ENCODE data around the gene ADARB1. TPM values are rescaled to one million over a fixed set of nuclear protein-coding genes. Genes with fewer than 3 reads are reported as not detected.

The ADARB1 gene
- total and polyA plus RNA-seq, 2 experiments from 2014 or later, result 4.8 to 14.8 TPM

DNA sequence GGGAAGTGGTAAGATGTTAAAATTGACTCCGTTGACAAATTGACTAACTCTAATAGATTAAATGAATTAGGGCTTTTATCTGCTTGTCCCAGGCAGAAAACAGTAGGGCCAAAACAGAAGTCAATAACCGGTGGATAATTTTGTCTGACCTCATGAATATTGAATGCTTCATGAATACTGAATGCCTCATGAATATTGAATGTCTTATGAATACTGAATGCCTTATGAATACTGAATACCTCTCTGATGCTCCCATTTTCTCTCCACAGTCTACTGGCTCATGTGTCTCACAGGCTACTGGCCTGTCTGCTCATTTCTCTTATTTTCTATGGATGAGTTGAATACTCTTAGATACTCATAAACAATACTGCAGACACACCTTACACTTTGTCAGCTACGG is 157.3 kb downstream of the ADARB1 start:
- H3K4me1 ChIP-seq (ENCODE audit: insufficient read depth), result no peaks in the 10 kb centered on the region
- H3K9me2 ChIP-seq (ENCODE audit: insufficient read depth), result no peaks in the 10 kb centered on the region
- no peak overlapping the region for H3K27ac ChIP-seq (ENCODE audit: low read depth)
- no peaks in the 10 kb centered on the region for H4K20me1 ChIP-seq (replicated peaks; ENCODE audit: insufficient read depth)
- no peak overlapping the region for H3K4me2 ChIP-seq
- TF ChIP-seq JUNB (IDR thresholded peaks at IDR 0.05; ENCODE audit: unreplicated experiment) (no peak), EZH2phosphoT487 (IDR thresholded peaks at IDR 0.05; ENCODE audit: unreplicated experiment) (no peak), ZNF114 (CRISPR knock-in tag; IDR thresholded peaks at IDR 0.05) (no peak), EZH2 (IDR thresholded peaks at IDR 0.05; ENCODE audit: low read depth, unreplicated experiment) (no peak), POLR2AphosphoS5 (IDR thresholded peaks at IDR 0.05; ENCODE audit: low read depth) (no peak), REST (IDR thresholded peaks at IDR 0.05; ENCODE audit: unreplicated experiment) (no peak), ZNF331 (CRISPR knock-in tag; IDR thresholded peaks at IDR 0.05; ENCODE audit: low read depth) (no peak), STAT1 (IDR thresholded peaks at IDR 0.05; ENCODE audit: unreplicated experiment) (no peak), CREB1 (CRISPR knock-in tag; IDR thresholded peaks at IDR 0.05; ENCODE audit: low read depth) (no peak), NANOG (IDR thresholded peaks at IDR 0.05; ENCODE audit: borderline replicate concordance) (no peak)
- TF ChIP-seq, protein P1, sequence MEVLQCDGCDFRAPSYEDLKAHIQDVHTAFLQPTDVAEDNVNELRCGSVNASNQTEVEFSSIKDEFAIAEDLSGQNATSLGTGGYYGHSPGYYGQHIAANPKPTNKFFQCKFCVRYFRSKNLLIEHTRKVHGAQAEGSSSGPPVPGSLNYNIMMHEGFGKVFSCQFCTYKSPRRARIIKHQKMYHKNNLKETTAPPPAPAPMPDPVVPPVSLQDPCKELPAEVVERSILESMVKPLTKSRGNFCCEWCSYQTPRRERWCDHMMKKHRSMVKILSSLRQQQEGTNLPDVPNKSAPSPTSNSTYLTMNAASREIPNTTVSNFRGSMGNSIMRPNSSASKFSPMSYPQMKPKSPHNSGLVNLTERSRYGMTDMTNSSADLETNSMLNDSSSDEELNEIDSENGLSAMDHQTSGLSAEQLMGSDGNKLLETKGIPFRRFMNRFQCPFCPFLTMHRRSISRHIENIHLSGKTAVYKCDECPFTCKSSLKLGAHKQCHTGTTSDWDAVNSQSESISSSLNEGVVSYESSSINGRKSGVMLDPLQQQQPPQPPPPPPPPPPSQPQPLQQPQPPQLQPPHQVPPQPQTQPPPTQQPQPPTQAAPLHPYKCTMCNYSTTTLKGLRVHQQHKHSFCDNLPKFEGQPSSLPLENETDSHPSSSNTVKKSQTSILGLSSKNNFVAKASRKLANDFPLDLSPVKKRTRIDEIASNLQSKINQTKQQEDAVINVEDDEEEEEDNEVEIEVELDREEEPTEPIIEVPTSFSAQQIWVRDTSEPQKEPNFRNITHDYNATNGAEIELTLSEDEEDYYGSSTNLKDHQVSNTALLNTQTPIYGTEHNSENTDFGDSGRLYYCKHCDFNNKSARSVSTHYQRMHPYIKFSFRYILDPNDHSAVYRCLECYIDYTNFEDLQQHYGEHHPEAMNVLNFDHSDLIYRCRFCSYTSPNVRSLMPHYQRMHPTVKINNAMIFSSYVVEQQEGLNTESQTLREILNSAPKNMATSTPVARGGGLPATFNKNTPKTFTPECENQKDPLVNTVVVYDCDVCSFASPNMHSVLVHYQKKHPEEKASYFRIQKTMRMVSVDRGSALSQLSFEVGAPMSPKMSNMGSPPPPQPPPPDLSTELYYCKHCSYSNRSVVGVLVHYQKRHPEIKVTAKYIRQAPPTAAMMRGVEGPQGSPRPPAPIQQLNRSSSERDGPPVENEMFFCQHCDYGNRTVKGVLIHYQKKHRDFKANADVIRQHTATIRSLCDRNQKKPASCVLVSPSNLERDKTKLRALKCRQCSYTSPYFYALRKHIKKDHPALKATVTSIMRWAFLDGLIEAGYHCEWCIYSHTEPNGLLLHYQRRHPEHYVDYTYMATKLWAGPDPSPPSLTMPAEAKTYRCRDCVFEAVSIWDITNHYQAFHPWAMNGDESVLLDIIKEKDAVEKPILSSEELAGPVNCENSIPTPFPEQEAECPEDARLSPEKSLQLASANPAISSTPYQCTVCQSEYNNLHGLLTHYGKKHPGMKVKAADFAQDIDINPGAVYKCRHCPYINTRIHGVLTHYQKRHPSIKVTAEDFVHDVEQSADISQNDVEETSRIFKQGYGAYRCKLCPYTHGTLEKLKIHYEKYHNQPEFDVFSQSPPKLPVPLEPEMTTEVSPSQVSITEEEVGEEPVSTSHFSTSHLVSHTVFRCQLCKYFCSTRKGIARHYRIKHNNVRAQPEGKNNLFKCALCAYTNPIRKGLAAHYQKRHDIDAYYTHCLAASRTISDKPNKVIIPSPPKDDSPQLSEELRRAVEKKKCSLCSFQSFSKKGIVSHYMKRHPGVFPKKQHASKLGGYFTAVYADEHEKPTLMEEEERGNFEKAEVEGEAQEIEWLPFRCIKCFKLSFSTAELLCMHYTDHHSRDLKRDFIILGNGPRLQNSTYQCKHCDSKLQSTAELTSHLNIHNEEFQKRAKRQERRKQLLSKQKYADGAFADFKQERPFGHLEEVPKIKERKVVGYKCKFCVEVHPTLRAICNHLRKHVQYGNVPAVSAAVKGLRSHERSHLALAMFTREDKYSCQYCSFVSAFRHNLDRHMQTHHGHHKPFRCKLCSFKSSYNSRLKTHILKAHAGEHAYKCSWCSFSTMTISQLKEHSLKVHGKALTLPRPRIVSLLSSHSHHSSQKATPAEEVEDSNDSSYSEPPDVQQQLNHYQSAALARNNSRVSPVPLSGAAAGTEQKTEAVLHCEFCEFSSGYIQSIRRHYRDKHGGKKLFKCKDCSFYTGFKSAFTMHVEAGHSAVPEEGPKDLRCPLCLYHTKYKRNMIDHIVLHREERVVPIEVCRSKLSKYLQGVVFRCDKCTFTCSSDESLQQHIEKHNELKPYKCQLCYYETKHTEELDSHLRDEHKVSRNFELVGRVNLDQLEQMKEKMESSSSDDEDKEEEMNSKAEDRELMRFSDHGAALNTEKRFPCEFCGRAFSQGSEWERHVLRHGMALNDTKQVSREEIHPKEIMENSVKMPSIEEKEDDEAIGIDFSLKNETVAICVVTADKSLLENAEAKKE (CRISPR knock-in tag; IDR thresholded peaks at IDR 0.05), result no peak
- TF ChIP-seq, protein P2, sequence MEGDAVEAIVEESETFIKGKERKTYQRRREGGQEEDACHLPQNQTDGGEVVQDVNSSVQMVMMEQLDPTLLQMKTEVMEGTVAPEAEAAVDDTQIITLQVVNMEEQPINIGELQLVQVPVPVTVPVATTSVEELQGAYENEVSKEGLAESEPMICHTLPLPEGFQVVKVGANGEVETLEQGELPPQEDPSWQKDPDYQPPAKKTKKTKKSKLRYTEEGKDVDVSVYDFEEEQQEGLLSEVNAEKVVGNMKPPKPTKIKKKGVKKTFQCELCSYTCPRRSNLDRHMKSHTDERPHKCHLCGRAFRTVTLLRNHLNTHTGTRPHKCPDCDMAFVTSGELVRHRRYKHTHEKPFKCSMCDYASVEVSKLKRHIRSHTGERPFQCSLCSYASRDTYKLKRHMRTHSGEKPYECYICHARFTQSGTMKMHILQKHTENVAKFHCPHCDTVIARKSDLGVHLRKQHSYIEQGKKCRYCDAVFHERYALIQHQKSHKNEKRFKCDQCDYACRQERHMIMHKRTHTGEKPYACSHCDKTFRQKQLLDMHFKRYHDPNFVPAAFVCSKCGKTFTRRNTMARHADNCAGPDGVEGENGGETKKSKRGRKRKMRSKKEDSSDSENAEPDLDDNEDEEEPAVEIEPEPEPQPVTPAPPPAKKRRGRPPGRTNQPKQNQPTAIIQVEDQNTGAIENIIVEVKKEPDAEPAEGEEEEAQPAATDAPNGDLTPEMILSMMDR (conservative IDR thresholded peaks at IDR 0.05; ENCODE audit: low read depth in 2 of 2), result no peak
- TF ChIP-seq, protein P3, sequence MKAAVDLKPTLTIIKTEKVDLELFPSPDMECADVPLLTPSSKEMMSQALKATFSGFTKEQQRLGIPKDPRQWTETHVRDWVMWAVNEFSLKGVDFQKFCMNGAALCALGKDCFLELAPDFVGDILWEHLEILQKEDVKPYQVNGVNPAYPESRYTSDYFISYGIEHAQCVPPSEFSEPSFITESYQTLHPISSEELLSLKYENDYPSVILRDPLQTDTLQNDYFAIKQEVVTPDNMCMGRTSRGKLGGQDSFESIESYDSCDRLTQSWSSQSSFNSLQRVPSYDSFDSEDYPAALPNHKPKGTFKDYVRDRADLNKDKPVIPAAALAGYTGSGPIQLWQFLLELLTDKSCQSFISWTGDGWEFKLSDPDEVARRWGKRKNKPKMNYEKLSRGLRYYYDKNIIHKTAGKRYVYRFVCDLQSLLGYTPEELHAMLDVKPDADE (IDR thresholded peaks at IDR 0.05), result no peak
- ATAC-seq, result no peak
- H3F3A ChIP-seq (replicated peaks; ENCODE audit: low read depth), result no peaks in the 10 kb centered on the region
- Mint-ChIP-seq H3K27me3 (ENCODE audit: insufficient read depth, low read depth, poor library complexity) (peaks cover 2% of the 10 kb centered on the region), H3K36me3 (ENCODE audit: low read depth) (no peaks in the 10 kb centered on the region), H3K4me1 (no peaks in the 10 kb centered on the region; the same call in 2 of the 3 replicates), H3K27ac (no peak overlapping the region), H3K9me3 (no peaks in the 10 kb centered on the region; the same call in 2 of the 3 replicates), H3K4me3 (no peak overlapping the region)
- H2AFZ ChIP-seq, result no peak overlapping the region
- H3K27me3 ChIP-seq (ENCODE audit: insufficient read depth), result no peaks in the 10 kb centered on the region
- H3K79me2 ChIP-seq (replicated peaks; ENCODE audit: insufficient read depth), result no peaks in the 10 kb centered on the region
- H3K4me3 ChIP-seq, result no peak overlapping the region
- no peak for DNase-seq (ENCODE audit: low spot score)
- no peaks in the 10 kb centered on the region for H3K36me3 ChIP-seq (ENCODE audit: insufficient read depth)
